Mesenteric fat pad (tissue), 1 donor: Measurements from ENCODE around the gene KRT79. TPM values are rescaled to one million over a fixed set of nuclear protein-coding genes. Genes with fewer than 3 reads are reported as not detected.

Experiments used
- DNase-seq: peaks from one replicate; pipeline ENCODE4 v3.0.0-alpha.2; 2020; ENCODE audit warnings: low spot score
- total RNA-seq: library from RNA; stranded (reverse); fragmentation: NEBNext Ultra II Directional; extraction: Animal tissue kit (Norgen Biotek cat#: 25700); gene quantifications from one replicate; pipeline ENCODE4 v1.2.1, GENCODE V29; 2021
- donor health status: DM: yes; HTN: yes; CAD: no.

The KRT79 gene
- total RNA-seq, 1 donor from 2014 or later: 2.4 TPM

DNA sequence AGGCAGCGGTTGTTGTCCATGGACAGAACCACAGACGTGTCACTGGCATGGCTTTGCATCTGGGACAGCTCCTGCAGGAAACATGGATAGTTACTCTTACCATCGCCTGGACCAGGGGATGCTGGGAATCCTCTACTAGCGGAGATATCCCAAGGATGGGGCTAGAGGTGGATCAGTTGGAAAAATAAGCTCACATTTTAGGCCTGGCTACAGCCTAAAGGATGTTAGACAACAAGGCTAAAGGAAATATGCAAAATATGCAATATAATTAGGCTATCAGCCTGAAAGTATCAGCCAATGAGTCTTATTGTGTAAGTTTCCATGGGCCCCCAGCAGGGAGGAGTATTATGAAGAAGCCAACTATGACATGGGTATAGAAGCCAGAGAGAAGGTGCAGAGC lies 61.9 kb downstream of the KRT79 start:
- DNase-seq: no peak

DNA sequence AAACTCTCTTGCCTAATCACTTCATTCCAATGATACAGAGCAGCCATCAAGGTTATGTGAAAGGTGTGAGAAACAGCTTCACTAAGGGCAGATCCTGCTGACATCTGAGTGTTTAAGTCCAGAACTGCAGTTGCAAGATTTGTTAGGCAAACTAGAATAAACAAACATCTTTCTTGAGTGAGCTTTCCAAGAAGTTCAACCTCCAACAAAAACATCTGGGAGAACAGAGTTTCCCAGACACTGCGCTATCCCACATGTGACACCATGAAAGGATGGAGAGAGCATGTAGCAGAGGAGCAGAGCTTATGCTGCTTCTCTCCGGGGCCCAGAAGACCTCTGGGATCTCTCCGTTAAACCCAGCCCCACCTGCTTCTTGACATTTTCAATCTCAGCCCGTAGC lies 62.6 kb downstream of the KRT79 start:
- no peak for DNase-seq

Other genes with a start within 250 kb of the KRT79 start
- not detected for gene KRT72, start 232.8 kb downstream of the KRT79 start, total RNA-seq
- gene KRT73, start 215.8 kb downstream of the KRT79 start, total RNA-seq: not detected
- gene KRT2, start 182.1 kb downstream of the KRT79 start, total RNA-seq: not detected
- not detected for gene KRT1, start 153.9 kb downstream of the KRT79 start, total RNA-seq
- not detected for gene KRT77, start 130.8 kb downstream of the KRT79 start, total RNA-seq
- gene KRT76, start 57.0 kb downstream of the KRT79 start, total RNA-seq: not detected
- not detected for gene KRT3, start 38.2 kb downstream of the KRT79 start, total RNA-seq
- gene KRT4, start 20.2 kb downstream of the KRT79 start, total RNA-seq: not detected
- gene KRT78, start 14.7 kb upstream of the KRT79 start, total RNA-seq: not detected
- gene KRT8, start 70.8 kb upstream of the KRT79 start, total RNA-seq: 5.7 TPM
- 4.6 TPM for gene KRT18, start 114.8 kb upstream of the KRT79 start, total RNA-seq
- 393 TPM for gene EIF4B, start 172.1 kb upstream of the KRT79 start, total RNA-seq
- gene TNS2, start 215.8 kb upstream of the KRT79 start, total RNA-seq: 210 TPM
- 46.2 TPM for gene SPRYD3, start 245.1 kb upstream of the KRT79 start, total RNA-seq